HG03378 (cell line): ENCODE results near the gene ITPR2.
"Not testable (repeated sequence)": the region's sequence is repeated elsewhere in the genome, so short reads cannot be mapped to it uniquely, and the experiment has no call there.

ENCODE experiments used
- ATAC-seq: cut with Tn5 transposase; IDR thresholded peaks from one replicate; pipeline ENCODE4 v1.9.1; 2021; ENCODE audit warnings: mild to moderate bottlenecking, moderate library complexity; ENCODE audit not compliant: unreplicated experiment

ITPR2 gene

GRCh38 chr12:26636710-26637328 is 196.2 kb downstream of the ITPR2 start:
- no peak for ATAC-seq

GRCh38 chr12:26633591-26634210 is 199.3 kb downstream of the ITPR2 start:
- ATAC-seq = no peak

GRCh38 chr12:26632756-26633155 is 200.2 kb downstream of the ITPR2 start:
- no peak for ATAC-seq

GRCh38 chr12:26631846-26632245 is 201.1 kb downstream of the ITPR2 start:
- no peak for ATAC-seq

GRCh38 chr12:26630546-26631027 is 202.4 kb downstream of the ITPR2 start:
- no peak for ATAC-seq

- ATAC-seq = no peak
Measured at GRCh38 chr12:26629864-26630263, 203.1 kb downstream of the ITPR2 start.

- no peak for ATAC-seq
Measured at GRCh38 chr12:26628234-26628633, 204.8 kb downstream of the ITPR2 start.

GRCh38 chr12:26627335-26627734 is 205.7 kb downstream of the ITPR2 start:
- ATAC-seq = no peak

GRCh38 chr12:26623136-26623535 is 209.9 kb downstream of the ITPR2 start:
- ATAC-seq = no peak

GRCh38 chr12:26622601-26623000 is 210.4 kb downstream of the ITPR2 start:
- no peak for ATAC-seq

GRCh38 chr12:26621932-26622331 is 211.1 kb downstream of the ITPR2 start:
- ATAC-seq = no peak

GRCh38 chr12:26620907-26621306 is 212.1 kb downstream of the ITPR2 start:
- ATAC-seq = no peak

- ATAC-seq = no peak
Measured at GRCh38 chr12:26617513-26617912, 215.5 kb downstream of the ITPR2 start.

GRCh38 chr12:26614011-26614616 is 218.9 kb downstream of the ITPR2 start:
- no peak for ATAC-seq

- no peak for ATAC-seq
Measured at GRCh38 chr12:26612203-26612602, 220.8 kb downstream of the ITPR2 start.

GRCh38 chr12:26611598-26611997 is 221.4 kb downstream of the ITPR2 start:
- ATAC-seq = no peak

GRCh38 chr12:26610774-26611173 is 222.2 kb downstream of the ITPR2 start:
- no peak for ATAC-seq

GRCh38 chr12:26609986-26610385 is 223.0 kb downstream of the ITPR2 start:
- no peak for ATAC-seq

GRCh38 chr12:26608706-26609105 is 224.3 kb downstream of the ITPR2 start:
- no peak for ATAC-seq

- no peak for ATAC-seq
Measured at GRCh38 chr12:26608273-26608672, 224.7 kb downstream of the ITPR2 start.

GRCh38 chr12:26606911-26607310 is 226.1 kb downstream of the ITPR2 start:
- no peak for ATAC-seq

- not testable (repeated sequence) for ATAC-seq
Measured at GRCh38 chr12:26604813-26605212, 228.2 kb downstream of the ITPR2 start.
